Lung (tissue), 12 donors: ENCODE results near the gene DISC1. TPM values are rescaled to one million over a fixed set of nuclear protein-coding genes. Genes with fewer than 3 reads are reported as not detected.

Experiments used
- ATAC-seq: fragments of 200-7000 bp; cut with Tn5 transposase; one replicate; pipeline ENCODE4 v1.9.1; 2020; ENCODE audit warnings: moderate number of reproducible peaks; ENCODE audit not compliant: insufficient read depth, low FRiP score
- DNase-seq, 3 donors: peaks; one replicate each; pipeline ENCODE4 v3.0.0-alpha.2; 2013 to 2017
- H3K27ac ChIP-seq, 2 donors: one replicate each; pipeline ENCODE4 v1.5.1; 2013; ENCODE audit warnings: mild to moderate bottlenecking in 2 of 2, moderate library complexity in 2 of 2, control low read depth in 1 of 2, inconsistent platforms in 1 of 2, low read depth in 1 of 2, low read length in 1 of 2
- H3K27me3 ChIP-seq, 3 donors: one replicate each; pipeline ENCODE4 v1.5.1; 2013; ENCODE audit warnings: low read length in 2 of 3; ENCODE audit not compliant: control insufficient read depth in 3 of 3, insufficient read depth in 3 of 3
- H3K36me3 ChIP-seq, 4 donors: one replicate each; pipeline ENCODE4 v1.5.1; 2013; ENCODE audit warnings: low read length in 4 of 4, mild to moderate bottlenecking in 1 of 4, moderate library complexity in 1 of 4; ENCODE audit not compliant: control insufficient read depth in 4 of 4, insufficient read depth in 4 of 4
- H3K4me1 ChIP-seq, 5 donors: one replicate each; pipeline ENCODE4 v1.5.1; 2013; ENCODE audit warnings: low read length in 5 of 5, mild to moderate bottlenecking in 2 of 5, moderate library complexity in 1 of 5; ENCODE audit not compliant: control insufficient read depth in 5 of 5, insufficient read depth in 5 of 5
- H3K4me3 ChIP-seq: one replicate; pipeline ENCODE4 v1.5.1; 2013; ENCODE audit warnings: mild to moderate bottlenecking, control low read depth, moderate library complexity
- H3K9ac ChIP-seq, 2 donors: one replicate each; pipeline ENCODE4 v1.5.1; 2013; ENCODE audit warnings: low read length in 2 of 2, control low read depth in 1 of 2; ENCODE audit not compliant: insufficient read depth in 1 of 2
- H3K9me3 ChIP-seq, 4 donors: one replicate each; pipeline ENCODE4 v1.5.1; 2013; ENCODE audit warnings: low read length in 3 of 4, mild to moderate bottlenecking in 1 of 4, moderate library complexity in 1 of 4; ENCODE audit not compliant: control insufficient read depth in 4 of 4, insufficient read depth in 3 of 4
- CTCF ChIP-seq: IDR thresholded peaks from 2 replicates; pipeline ENCODE4 v1.5.1; 2012; ENCODE audit warnings: mild to moderate bottlenecking; ENCODE audit errors: control extremely low read depth, extremely low read depth
- WGBS, 2 donors: extraction: QIAGEN DNeasy Blood & Tissue Kit; methylation state at CpG; one replicate each; pipeline ENCODE4 v1.1.7; 2013; 5-methylcytosine and 5-hydroxymethylcytosine counted together
- polyA plus RNA-seq, 2 donors: library from polyadenylated mRNA; stranded (reverse); fragments of 200-250 nt; gene quantifications; one replicate each; pipeline ENCODE4 v1.2.1, GENCODE V29; 2013
- total RNA-seq, 2 donors: library from RNA; depleted of rRNA in 1 of 2; stranded (reverse); fragments of >200 nt in 1 of 2; gene quantifications; one replicate each; pipeline ENCODE4 v1.2.1, GENCODE V29; 2014 to 2021
- donor health status: control.
- donor health status: control.
- donor health status: Bipolar disorder and iron deficiency.
- donor health status: healthy.
- donor health status: DM: yes; HTN: yes; CAD: no.

DISC1 gene
- total and polyA plus RNA-seq, 4 donors, result 0.98 to 32.9 (median 6.1) TPM

GRCh38 chr1:231856894-231857293 lies 230.3 kb downstream of the DISC1 start:
- no peak for ATAC-seq
- WGBS, 2 donors, result 98 to 99% methylated on average over 4 of the region's 4 CpGs
- no peak overlapping the region for H3K9ac ChIP-seq
- TF ChIP-seq CTCF, result no peak
- H3K9me3 ChIP-seq, result no peaks in the 10 kb centered on the region
- no peak for DNase-seq
- no peaks in the 10 kb centered on the region for H3K27me3 ChIP-seq
- H3K4me1 ChIP-seq, result peaks cover 0 to 16% (median 2%) of the 10 kb centered on the region in 5 donors
- H3K4me3 ChIP-seq, result no peak overlapping the region
- no peak overlapping the region for H3K27ac ChIP-seq
- no peaks in the 10 kb centered on the region for H3K36me3 ChIP-seq

- no peak overlapping the region for H3K27ac ChIP-seq
- H3K9ac ChIP-seq, result no peak overlapping the region
- H3K4me3 ChIP-seq, result no peak overlapping the region
- H3K4me1 ChIP-seq, result peaks cover 0 to 23% (median 2%) of the 10 kb centered on the region in 5 donors
- H3K9me3 ChIP-seq, result no peaks in the 10 kb centered on the region
- WGBS, 2 donors, result 87 to 94% methylated on average over 8 of the region's 8 CpGs
- H3K27me3 ChIP-seq, result no peaks in the 10 kb centered on the region
- H3K36me3 ChIP-seq, result no peaks in the 10 kb centered on the region
- no peak for ATAC-seq
- no peak for DNase-seq
- TF ChIP-seq CTCF, result no peak
Observed at GRCh38 chr1:231857609-231858135, 231.1 kb downstream of the DISC1 start.

GRCh38 chr1:231860221-231861088 lies 233.9 kb downstream of the DISC1 start:
- WGBS, 2 donors, result 82 to 93% methylated on average over 5 of the region's 5 CpGs
- no peak for TF ChIP-seq CTCF
- Histone ChIP-seq H3K27ac (no peak overlapping the region), H3K4me3 (no peak overlapping the region), H3K36me3 (no peaks in the 10 kb centered on the region), H3K9me3 (no peaks in the 10 kb centered on the region), H3K27me3 (no peaks in the 10 kb centered on the region), H3K9ac (no peak overlapping the region), H3K4me1 (peaks cover 0 to 30% (median 7%) of the 10 kb centered on the region in 5 donors)
- ATAC-seq, result no peak
- DNase-seq, result no peak
